ENCODE measurements around the gene ASIC3. TPM values are rescaled to one million over a fixed set of nuclear protein-coding genes. Genes with fewer than 3 reads are reported as not detected.
A peak's percentile ranks its signal among the peaks of the same experiment; 100 is the strongest.

ASIC3 gene
- total RNA-seq, 6 experiments from 2014 or later, result 0.53 to 1.2 (median 1.2) TPM

DNA sequence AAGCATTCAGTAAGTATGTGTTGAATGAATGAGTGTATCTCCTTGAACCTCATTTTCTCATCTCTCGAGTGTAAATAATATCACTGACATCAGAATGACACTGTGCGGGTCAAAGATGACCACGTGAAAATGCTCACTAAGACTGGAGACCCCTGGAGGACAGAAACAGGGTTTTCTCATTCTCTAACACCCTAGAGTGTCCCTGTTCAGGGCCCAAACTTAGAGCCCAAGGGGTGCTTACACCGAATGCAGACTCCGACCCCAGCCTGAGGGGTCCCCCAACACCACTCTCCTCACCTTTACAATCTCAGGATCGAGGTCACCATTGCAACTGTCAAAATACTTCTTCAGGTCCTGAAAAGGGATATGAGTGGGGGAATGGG, 7.9 kb downstream of the ASIC3 start:
- ATAC-seq, result no peak
- TF ChIP-seq POLR2A (IDR thresholded peaks at IDR 0.05), result no peak
- no peaks in the 10 kb centered on the region for H3K36me3 ChIP-seq
- H3K27ac ChIP-seq, result no peak overlapping the region
- no peaks in the 10 kb centered on the region for H3K27me3 ChIP-seq
- intact Hi-C loops (cut with DNase I), result no loop called here
- H3K9me3 ChIP-seq, result no peaks in the 10 kb centered on the region
- 89% methylated on average over 4 of the region's 6 CpGs for WGBS (ENCODE audit: insufficient coverage, low coverage, low lambda C conversion rate, missing lambda C conversion rate)
- no peak for DNase-seq
- peaks cover 0 to 25% (median 8%) of the 10 kb centered on the region in 4 donors for H3K4me1 ChIP-seq
- H3K4me3 ChIP-seq, result no peak overlapping the region

DNA sequence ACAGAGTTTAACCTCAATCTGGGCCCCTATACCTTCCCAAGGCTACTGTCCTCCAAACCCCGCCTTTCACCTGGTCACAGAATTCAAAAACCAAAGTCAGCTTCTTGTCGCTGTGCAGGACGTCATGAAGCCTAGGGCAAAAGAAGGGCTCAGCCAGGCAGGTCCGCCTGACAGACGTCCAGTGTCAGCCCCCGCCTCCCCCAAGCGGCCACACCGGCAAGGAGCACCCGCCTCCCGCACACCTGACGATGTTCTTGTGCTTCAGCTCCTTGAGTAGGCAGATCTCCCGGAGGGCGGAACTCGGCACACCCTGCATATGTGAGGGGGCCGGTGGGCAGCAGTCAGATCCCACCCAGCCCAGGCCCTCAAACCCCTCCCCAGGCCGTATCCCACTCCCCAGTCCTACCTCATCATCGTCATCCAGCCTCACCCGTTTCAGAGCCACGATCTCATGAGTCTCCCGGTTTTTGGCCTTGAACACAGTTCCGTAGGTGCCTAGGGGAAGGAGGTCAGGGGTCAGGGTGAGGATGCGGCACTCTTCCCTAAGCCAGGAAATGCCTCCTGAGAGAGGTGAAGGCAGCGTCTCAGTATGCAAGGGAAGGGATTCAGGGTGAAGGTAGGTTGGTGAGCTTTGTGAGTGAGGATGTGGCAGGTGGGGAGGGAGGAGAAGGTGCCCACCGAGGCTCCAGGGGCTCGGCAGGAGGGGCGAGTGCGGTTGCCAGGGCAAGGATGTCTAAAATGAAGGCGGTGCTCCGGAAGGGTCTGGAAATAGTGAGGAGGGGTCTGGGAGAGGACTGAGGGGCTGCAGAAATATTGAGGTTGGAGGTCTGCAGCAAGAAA, 8.6 kb downstream of the ASIC3 start:
- no peak overlapping the region for H3K27ac ChIP-seq
- intact Hi-C loops (cut with DNase I), result no loop called here
- peaks cover 0 to 31% (median 11%) of the 10 kb centered on the region in 4 donors for H3K4me1 ChIP-seq
- DNase-seq (peak in 1 of 3 donors; percentile 39), ATAC-seq (no peak)
- peak overlapping the region; percentile 72 to 92 (median 79) for H3K4me3 ChIP-seq
- 22% methylated on average over 19 of the region's 29 CpGs for WGBS (ENCODE audit: insufficient coverage, low coverage, low lambda C conversion rate, missing lambda C conversion rate)
- no peaks in the 10 kb centered on the region for H3K27me3 ChIP-seq
- H3K9me3 ChIP-seq, result no peaks in the 10 kb centered on the region
- H3K36me3 ChIP-seq, result no peaks in the 10 kb centered on the region
- TF ChIP-seq, protein P1, sequence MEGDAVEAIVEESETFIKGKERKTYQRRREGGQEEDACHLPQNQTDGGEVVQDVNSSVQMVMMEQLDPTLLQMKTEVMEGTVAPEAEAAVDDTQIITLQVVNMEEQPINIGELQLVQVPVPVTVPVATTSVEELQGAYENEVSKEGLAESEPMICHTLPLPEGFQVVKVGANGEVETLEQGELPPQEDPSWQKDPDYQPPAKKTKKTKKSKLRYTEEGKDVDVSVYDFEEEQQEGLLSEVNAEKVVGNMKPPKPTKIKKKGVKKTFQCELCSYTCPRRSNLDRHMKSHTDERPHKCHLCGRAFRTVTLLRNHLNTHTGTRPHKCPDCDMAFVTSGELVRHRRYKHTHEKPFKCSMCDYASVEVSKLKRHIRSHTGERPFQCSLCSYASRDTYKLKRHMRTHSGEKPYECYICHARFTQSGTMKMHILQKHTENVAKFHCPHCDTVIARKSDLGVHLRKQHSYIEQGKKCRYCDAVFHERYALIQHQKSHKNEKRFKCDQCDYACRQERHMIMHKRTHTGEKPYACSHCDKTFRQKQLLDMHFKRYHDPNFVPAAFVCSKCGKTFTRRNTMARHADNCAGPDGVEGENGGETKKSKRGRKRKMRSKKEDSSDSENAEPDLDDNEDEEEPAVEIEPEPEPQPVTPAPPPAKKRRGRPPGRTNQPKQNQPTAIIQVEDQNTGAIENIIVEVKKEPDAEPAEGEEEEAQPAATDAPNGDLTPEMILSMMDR (IDR thresholded peaks at IDR 0.05), result no peak
- no peak for TF ChIP-seq POLR2A (IDR thresholded peaks at IDR 0.05)

DNA sequence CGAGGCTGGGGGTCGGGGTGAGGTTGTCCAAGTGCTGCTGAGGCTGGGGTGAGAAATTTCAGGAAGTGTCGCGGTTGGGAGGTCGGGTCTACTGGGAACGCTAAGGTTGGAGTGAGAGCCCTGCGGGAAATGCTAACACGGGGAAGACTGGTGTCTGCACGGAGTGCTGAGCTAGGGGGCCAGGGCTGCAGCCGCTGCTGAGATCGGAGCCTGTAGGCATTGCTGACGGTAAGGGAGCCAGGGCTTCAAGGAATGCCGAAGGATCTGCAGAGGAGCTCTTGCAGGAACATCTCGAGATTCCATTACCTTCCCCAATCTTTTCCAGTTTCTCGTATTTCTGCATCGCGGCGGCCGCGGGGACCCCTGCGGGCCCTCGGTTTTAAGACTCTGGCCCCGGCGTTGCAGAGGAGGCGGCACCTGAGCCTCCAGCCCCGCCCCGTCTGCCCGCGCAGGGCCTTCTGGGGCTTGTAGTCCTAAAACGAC, 9.2 kb downstream of the ASIC3 start, which contains the start of gene CDK5:
Gene CDK5 (minus strand): TSS at position 392 of the 483 bp plus-strand sequence. CDS start 49 bp downstream, at position 343.
- Histone ChIP-seq H3K27me3 (no peaks in the 10 kb centered on the region), H3K9me3 (no peaks in the 10 kb centered on the region), H3K4me1 (peaks cover 0 to 34% (median 13%) of the 10 kb centered on the region in 4 donors), H3K4me3 (peak within 1 kb of the TSS; percentile 72 to 92 (median 87)), H3K27ac (peak within 1 kb of the TSS; percentile 89 to 96 (median 94)), H3K36me3 (no peaks in the 10 kb centered on the region)
- TF ChIP-seq POLR2A (IDR thresholded peaks at IDR 0.05), result no peak
- TF ChIP-seq, protein P1 (IDR thresholded peaks at IDR 0.05), result no peak
- 0% methylated on average over 29 of the region's 30 CpGs for WGBS (ENCODE audit: insufficient coverage, low coverage, low lambda C conversion rate, missing lambda C conversion rate)
- ATAC-seq (no peak), DNase-seq (no peak)
- intact Hi-C loops (cut with DNase I), result no loop called here

DNA sequence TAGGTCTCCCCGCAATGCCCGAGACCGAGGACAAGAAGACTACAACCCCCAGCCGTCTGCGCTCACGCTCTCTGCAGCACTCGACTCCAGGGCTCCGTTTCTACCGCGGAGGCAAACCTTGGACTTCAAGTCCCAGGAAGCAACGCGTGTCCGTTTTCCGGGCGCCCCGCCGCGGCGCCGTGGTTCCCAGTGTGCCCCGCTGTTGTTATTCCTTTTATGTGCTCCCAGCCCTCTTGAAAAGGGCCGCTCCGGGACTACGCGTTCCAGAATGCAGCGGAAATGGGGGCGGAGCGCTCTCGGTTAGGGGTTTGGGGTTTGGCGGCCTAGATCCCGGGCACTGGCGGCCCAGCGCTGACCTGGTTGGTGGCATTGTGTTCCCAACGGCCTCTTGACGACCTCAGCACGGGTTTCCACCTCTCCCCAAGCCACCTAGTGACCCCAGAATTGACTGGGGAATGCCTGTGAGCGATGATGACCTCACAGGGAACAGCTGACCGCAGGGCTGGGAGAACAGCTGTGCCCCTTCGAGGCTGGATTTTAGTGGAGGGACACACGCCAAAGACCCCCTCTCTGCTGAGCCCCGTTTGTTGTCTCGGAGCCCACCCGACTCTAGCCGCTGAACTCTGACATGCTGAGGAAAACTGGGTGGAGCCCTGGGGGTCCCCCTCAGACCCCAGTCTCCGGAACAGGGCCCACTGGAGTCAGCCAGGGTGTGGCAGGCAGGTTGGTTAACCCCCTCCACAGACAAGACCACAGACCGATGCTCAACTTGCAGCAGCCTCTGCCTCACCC, 9.9 kb downstream of the ASIC3 start:
- Histone ChIP-seq H3K36me3 (no peaks in the 10 kb centered on the region), H3K27me3 (no peaks in the 10 kb centered on the region), H3K9me3 (no peaks in the 10 kb centered on the region), H3K4me3 (peak overlapping the region; percentile 72 to 92 (median 87)), H3K4me1 (peaks cover 0 to 34% (median 13%) of the 10 kb centered on the region in 4 donors), H3K27ac (peak overlapping the region; percentile 89 to 96 (median 94))
- TF ChIP-seq POLR2A (IDR thresholded peaks at IDR 0.05), result peak; percentile 79
- TF ChIP-seq, protein P1 (IDR thresholded peaks at IDR 0.05), result no peak
- peak; percentile 79 to 89 (median 83) for ATAC-seq
- peak; percentile 99 for DNase-seq
- 0% methylated on average over 10 of the region's 46 CpGs for WGBS (ENCODE audit: insufficient coverage, low coverage, low lambda C conversion rate, missing lambda C conversion rate)
- intact Hi-C loops (cut with DNase I), result no loop called here

All from right lobe of liver (tissue), 6 donors.